ENCODE data around the gene KIAA1217. TPM values are rescaled to one million over a fixed set of nuclear protein-coding genes. Genes with fewer than 3 reads are reported as not detected.

Gene KIAA1217
- polyA plus RNA-seq, 2 donors = 18.3 to 22.2 TPM

DNA sequence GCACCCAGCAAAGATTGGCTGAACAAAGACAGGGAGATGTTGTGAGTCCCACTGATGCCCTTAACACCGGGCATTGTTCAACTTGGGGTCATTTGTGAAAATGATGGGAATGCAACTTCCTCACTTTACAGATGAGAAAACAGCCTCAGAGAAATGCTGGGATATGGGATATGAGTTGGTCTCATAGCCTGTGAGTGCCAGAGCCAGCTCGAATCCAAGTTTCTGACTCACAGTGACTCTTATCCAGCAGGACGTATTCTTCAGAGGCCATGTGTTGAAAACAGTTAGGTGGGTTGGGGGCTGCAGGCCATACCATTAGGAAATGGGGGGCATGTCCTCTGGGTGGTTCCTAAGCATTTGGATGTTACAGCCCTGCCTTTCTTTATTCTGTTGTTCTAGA is 45.2 kb downstream of the KIAA1217 start:
- Histone ChIP-seq H3K4me3 (ENCODE audit: low read depth in 1 of 2, low read length in 2 of 2) (no peak overlapping the region), H3K27me3 (ENCODE audit: control insufficient read depth in 1 of 2, insufficient read depth in 2 of 2, low read length in 2 of 2) (no peaks in the 10 kb centered on the region), H3K36me3 (ENCODE audit: control insufficient read depth in 2 of 2, insufficient read depth in 2 of 2, low read length in 1 of 2) (peaks cover 0 to 2% of the 10 kb centered on the region in 2 donors), H3K4me1 (ENCODE audit: control insufficient read depth in 2 of 2, insufficient read depth in 2 of 2, low read length in 1 of 2) (peaks cover 3 to 8% of the 10 kb centered on the region in 2 donors), H3K9me3 (ENCODE audit: control insufficient read depth in 2 of 2, insufficient read depth in 1 of 2, low read depth in 1 of 2, low read length in 1 of 2) (no peaks in the 10 kb centered on the region), H3K27ac (ENCODE audit: low read depth in 2 of 2, low read length in 1 of 2) (peak overlapping the region; percentile 72 to 95)
- WGBS, 2 donors = 55 to 66% methylated on average over 3 of the region's 3 CpGs

DNA sequence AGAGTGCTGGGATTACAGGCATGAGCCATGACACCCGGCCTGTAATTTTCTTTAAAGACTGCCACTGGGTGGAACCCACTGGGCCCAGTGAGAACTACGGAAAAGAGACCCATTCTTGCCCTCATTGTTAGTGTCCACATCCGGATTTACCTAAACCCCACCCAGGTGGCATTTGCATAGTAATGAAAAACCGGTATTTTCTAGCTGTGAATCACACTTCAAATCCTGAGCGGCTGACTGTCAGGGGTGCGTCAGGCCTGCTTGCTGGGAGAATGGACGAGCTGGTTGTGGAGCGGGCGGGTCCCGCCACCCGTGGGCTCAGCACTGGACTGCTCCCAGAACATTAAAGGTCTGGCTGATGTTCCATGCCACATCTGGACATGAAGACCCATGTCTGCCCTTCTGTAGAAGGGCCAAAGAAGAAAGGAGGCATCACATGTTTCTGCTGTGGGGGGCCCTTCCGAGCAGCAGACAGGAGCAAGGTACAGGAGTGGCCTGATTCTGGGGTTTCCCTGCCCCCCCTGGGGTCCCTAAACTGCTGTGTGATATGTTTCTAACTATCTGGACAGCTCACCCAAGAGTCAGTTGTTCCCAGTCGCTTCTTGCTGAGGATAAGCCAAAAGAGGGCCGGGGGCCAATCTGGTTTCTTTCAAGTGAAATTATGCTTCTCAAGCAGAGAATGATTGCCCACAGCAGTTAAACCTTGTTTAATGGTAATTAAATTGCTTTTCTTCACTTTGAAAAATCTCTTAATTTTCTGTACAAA is 46.4 kb downstream of the KIAA1217 start:
- peaks cover 3 to 8% of the 10 kb centered on the region in 2 donors for H3K4me1 ChIP-seq (ENCODE audit: control insufficient read depth in 2 of 2, insufficient read depth in 2 of 2, low read length in 1 of 2)
- H3K9me3 ChIP-seq (ENCODE audit: control insufficient read depth in 2 of 2, insufficient read depth in 1 of 2, low read depth in 1 of 2, low read length in 1 of 2) = no peaks in the 10 kb centered on the region
- H3K27ac ChIP-seq (ENCODE audit: low read depth in 2 of 2, low read length in 1 of 2) = peak overlapping the region; percentile 89 to 95
- WGBS, 2 donors = 51 to 67% methylated on average over 14 of the region's 14 CpGs
- peaks cover 0 to 2% of the 10 kb centered on the region in 2 donors for H3K36me3 ChIP-seq (ENCODE audit: control insufficient read depth in 2 of 2, insufficient read depth in 2 of 2, low read length in 1 of 2)
- peak overlapping the region; percentile 44 to 57 for H3K4me3 ChIP-seq (ENCODE audit: low read depth in 1 of 2, low read length in 2 of 2)
- H3K27me3 ChIP-seq (ENCODE audit: control insufficient read depth in 1 of 2, insufficient read depth in 2 of 2, low read length in 2 of 2) = no peaks in the 10 kb centered on the region

GRCh38 chr10:24255881-24256311 is 47.0 kb downstream of the KIAA1217 start:
- 24 to 47% methylated on average over 5 of the region's 5 CpGs for WGBS, 2 donors
- Histone ChIP-seq H3K4me1 (ENCODE audit: control insufficient read depth in 2 of 2, insufficient read depth in 2 of 2, low read length in 1 of 2) (peaks cover 3 to 5% of the 10 kb centered on the region in 2 donors), H3K4me3 (ENCODE audit: low read depth in 1 of 2, low read length in 2 of 2) (peak overlapping the region; percentile 20 to 57), H3K27ac (ENCODE audit: low read depth in 2 of 2, low read length in 1 of 2) (peak overlapping the region; percentile 89 to 95), H3K9me3 (ENCODE audit: control insufficient read depth in 2 of 2, insufficient read depth in 1 of 2, low read depth in 1 of 2, low read length in 1 of 2) (no peaks in the 10 kb centered on the region), H3K27me3 (ENCODE audit: control insufficient read depth in 1 of 2, insufficient read depth in 2 of 2, low read length in 2 of 2) (no peaks in the 10 kb centered on the region), H3K36me3 (ENCODE audit: control insufficient read depth in 2 of 2, insufficient read depth in 2 of 2, low read length in 1 of 2) (peaks cover 0 to 2% of the 10 kb centered on the region in 2 donors)

DNA sequence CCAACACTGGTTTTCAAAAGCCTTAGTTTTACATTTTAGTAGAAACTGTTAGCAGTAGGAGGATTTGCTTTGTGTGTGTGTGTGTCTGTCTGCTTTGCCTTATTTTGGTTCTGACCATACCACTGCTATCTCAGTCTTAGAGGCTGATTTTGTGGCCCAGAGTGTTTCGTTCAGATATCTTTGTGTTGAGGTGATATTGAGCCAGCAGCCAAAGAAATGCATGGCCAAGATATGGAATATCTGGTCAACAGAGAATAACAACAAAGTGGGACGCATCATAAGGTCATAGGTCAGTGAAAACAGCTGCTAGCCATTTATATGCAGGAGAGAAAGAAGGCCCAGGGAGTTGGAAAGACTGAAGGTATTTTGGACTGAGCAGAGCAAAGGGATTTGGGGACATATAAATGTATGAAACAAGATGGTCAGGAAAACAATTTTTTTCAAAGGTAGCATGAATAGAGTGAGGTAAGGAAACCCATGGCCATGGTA is 47.7 kb downstream of the KIAA1217 start:
- Histone ChIP-seq H3K4me3 (ENCODE audit: low read depth in 1 of 2, low read length in 2 of 2) (peak overlapping the region in 1 of 2 donors; percentile 57), H3K27me3 (ENCODE audit: control insufficient read depth in 1 of 2, insufficient read depth in 2 of 2, low read length in 2 of 2) (no peaks in the 10 kb centered on the region), H3K27ac (ENCODE audit: low read depth in 2 of 2, low read length in 1 of 2) (no peak overlapping the region), H3K9me3 (ENCODE audit: control insufficient read depth in 2 of 2, insufficient read depth in 1 of 2, low read depth in 1 of 2, low read length in 1 of 2) (no peaks in the 10 kb centered on the region), H3K4me1 (ENCODE audit: control insufficient read depth in 2 of 2, insufficient read depth in 2 of 2, low read length in 1 of 2) (peaks cover 3 to 5% of the 10 kb centered on the region in 2 donors), H3K36me3 (ENCODE audit: control insufficient read depth in 2 of 2, insufficient read depth in 2 of 2, low read length in 1 of 2) (peaks cover 0 to 2% of the 10 kb centered on the region in 2 donors)
- whole genome bisulfite sequencing, 2 donors = 52 to 71% methylated on average over 2 of the region's 2 CpGs

GRCh38 chr10:24257588-24257987 is 48.6 kb downstream of the KIAA1217 start:
- Histone ChIP-seq H3K4me1 (ENCODE audit: control insufficient read depth in 2 of 2, insufficient read depth in 2 of 2, low read length in 1 of 2) (peaks cover 3% of the 10 kb centered on the region in 2 donors), H3K36me3 (ENCODE audit: control insufficient read depth in 2 of 2, insufficient read depth in 2 of 2, low read length in 1 of 2) (peaks cover 0 to 2% of the 10 kb centered on the region in 2 donors), H3K9me3 (ENCODE audit: control insufficient read depth in 2 of 2, insufficient read depth in 1 of 2, low read depth in 1 of 2, low read length in 1 of 2) (no peaks in the 10 kb centered on the region), H3K4me3 (ENCODE audit: low read depth in 1 of 2, low read length in 2 of 2) (peak overlapping the region in 1 of 2 donors; percentile 57), H3K27me3 (ENCODE audit: control insufficient read depth in 1 of 2, insufficient read depth in 2 of 2, low read length in 2 of 2) (no peaks in the 10 kb centered on the region), H3K27ac (ENCODE audit: low read depth in 2 of 2, low read length in 1 of 2) (no peak overlapping the region)
- 85 to 91% methylated on average over 4 of the region's 4 CpGs for WGBS, 2 donors

- Histone ChIP-seq H3K4me1 (ENCODE audit: control insufficient read depth in 2 of 2, insufficient read depth in 2 of 2, low read length in 1 of 2) (peaks cover 3% of the 10 kb centered on the region in 2 donors), H3K27me3 (ENCODE audit: control insufficient read depth in 1 of 2, insufficient read depth in 2 of 2, low read length in 2 of 2) (no peaks in the 10 kb centered on the region), H3K9me3 (ENCODE audit: control insufficient read depth in 2 of 2, insufficient read depth in 1 of 2, low read depth in 1 of 2, low read length in 1 of 2) (no peaks in the 10 kb centered on the region), H3K27ac (ENCODE audit: low read depth in 2 of 2, low read length in 1 of 2) (peak overlapping the region in 1 of 2 donors; percentile 50), H3K4me3 (ENCODE audit: low read depth in 1 of 2, low read length in 2 of 2) (no peak overlapping the region), H3K36me3 (ENCODE audit: control insufficient read depth in 2 of 2, insufficient read depth in 2 of 2, low read length in 1 of 2) (peaks cover 0 to 2% of the 10 kb centered on the region in 2 donors)
- 65 to 74% methylated on average over 7 of the region's 7 CpGs for WGBS, 2 donors
Measured at GRCh38 chr10:24259365-24260130, 50.6 kb downstream of the KIAA1217 start.

DNA sequence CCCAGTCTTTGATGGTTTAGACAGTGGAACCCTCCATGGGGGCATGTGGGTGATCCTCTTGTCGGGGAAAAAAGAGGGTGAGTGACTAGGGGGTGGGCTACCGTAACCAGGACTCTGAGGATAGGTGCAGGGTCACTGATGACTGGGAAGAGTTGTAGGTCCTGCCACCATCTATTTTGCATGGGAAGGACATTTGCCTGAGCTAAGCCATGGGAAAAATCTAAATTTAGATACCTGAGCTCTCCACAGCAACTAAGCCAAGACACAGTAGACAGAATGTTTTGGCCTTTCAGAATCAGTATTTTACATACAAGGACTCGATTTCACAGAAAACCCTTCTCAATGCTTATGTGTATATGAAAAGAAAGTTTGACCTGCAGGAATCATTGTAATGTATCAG is 52.7 kb downstream of the KIAA1217 start:
- H3K27me3 ChIP-seq (ENCODE audit: control insufficient read depth in 1 of 2, insufficient read depth in 2 of 2, low read length in 2 of 2) = no peaks in the 10 kb centered on the region
- no peaks in the 10 kb centered on the region for H3K9me3 ChIP-seq (ENCODE audit: control insufficient read depth in 2 of 2, insufficient read depth in 1 of 2, low read depth in 1 of 2, low read length in 1 of 2)
- peaks cover 0 to 3% of the 10 kb centered on the region in 2 donors for H3K36me3 ChIP-seq (ENCODE audit: control insufficient read depth in 2 of 2, insufficient read depth in 2 of 2, low read length in 1 of 2)
- peak overlapping the region in 1 of 2 donors; percentile 5 for H3K27ac ChIP-seq (ENCODE audit: low read depth in 2 of 2, low read length in 1 of 2)
- no peak overlapping the region for H3K4me3 ChIP-seq (ENCODE audit: low read depth in 1 of 2, low read length in 2 of 2)
- 84 to 90% methylated on average over 3 of the region's 3 CpGs for WGBS, 2 donors
- peaks cover 3 to 7% of the 10 kb centered on the region in 2 donors for H3K4me1 ChIP-seq (ENCODE audit: control insufficient read depth in 2 of 2, insufficient read depth in 2 of 2, low read length in 1 of 2)

DNA sequence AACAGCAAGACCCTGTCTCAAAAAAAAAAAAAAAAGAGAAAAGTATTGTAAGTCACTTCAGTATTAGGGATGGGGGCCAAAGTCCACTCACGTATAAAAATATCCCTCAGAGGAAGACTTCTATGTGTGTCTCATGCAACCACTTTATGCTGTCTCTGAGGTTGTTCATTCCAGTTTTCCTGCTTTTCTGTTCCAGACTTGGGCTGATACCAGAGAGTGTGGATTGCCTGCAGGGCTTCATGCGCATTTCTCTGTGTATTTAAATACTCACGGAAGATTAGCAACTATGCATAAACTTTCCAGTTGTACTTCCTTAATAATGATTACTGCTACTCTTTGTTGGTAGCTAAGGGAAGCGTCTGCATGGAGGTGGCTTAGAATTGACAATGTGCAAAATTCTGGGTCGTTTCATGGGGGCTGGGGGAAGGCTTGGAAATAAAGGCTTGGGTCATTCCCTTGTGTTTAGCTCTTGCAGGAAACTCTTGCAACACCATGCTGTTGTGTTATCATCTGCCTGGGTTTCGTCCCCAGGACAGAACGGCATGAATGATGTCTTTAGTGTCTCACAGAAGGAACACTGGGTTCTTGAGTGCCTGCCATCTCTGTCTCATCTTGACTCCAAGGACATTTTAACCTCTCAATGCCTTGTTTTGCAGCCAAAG is 54.1 kb downstream of the KIAA1217 start:
- WGBS, 2 donors = 37 to 58% methylated on average over 7 of the region's 7 CpGs

GRCh38 chr10:24269476-24269875 is 60.5 kb downstream of the KIAA1217 start:
- H3K27ac ChIP-seq (ENCODE audit: low read depth in 2 of 2, low read length in 1 of 2) = no peak overlapping the region
- no peak overlapping the region for H3K4me3 ChIP-seq (ENCODE audit: low read depth in 1 of 2, low read length in 2 of 2)
- peaks cover 0 to 3% of the 10 kb centered on the region in 2 donors for H3K9me3 ChIP-seq (ENCODE audit: control insufficient read depth in 2 of 2, insufficient read depth in 1 of 2, low read depth in 1 of 2, low read length in 1 of 2)
- WGBS, 2 donors = 63 to 68% methylated on average over 1 of the region's 1 CpG
- no peaks in the 10 kb centered on the region for H3K27me3 ChIP-seq (ENCODE audit: control insufficient read depth in 1 of 2, insufficient read depth in 2 of 2, low read length in 2 of 2)
- H3K4me1 ChIP-seq (ENCODE audit: control insufficient read depth in 2 of 2, insufficient read depth in 2 of 2, low read length in 1 of 2) = peaks cover 0 to 4% of the 10 kb centered on the region in 2 donors
- peaks cover 0 to 3% of the 10 kb centered on the region in 2 donors for H3K36me3 ChIP-seq (ENCODE audit: control insufficient read depth in 2 of 2, insufficient read depth in 2 of 2, low read length in 1 of 2)

More for the DNA sequence above, 54.1 kb downstream of the KIAA1217 start:
- peaks cover 0 to 4% of the 10 kb centered on the region in 2 donors for H3K4me1 ChIP-seq (ENCODE audit: control insufficient read depth in 2 of 2, insufficient read depth in 2 of 2, low read length in 1 of 2)
- H3K36me3 ChIP-seq (ENCODE audit: control insufficient read depth in 2 of 2, insufficient read depth in 2 of 2, low read length in 1 of 2) = peaks cover 0 to 3% of the 10 kb centered on the region in 2 donors
- no peaks in the 10 kb centered on the region for H3K9me3 ChIP-seq (ENCODE audit: control insufficient read depth in 2 of 2, insufficient read depth in 1 of 2, low read depth in 1 of 2, low read length in 1 of 2)
- H3K27ac ChIP-seq (ENCODE audit: low read depth in 2 of 2, low read length in 1 of 2) = peak overlapping the region; percentile 52 to 71
- no peak overlapping the region for H3K4me3 ChIP-seq (ENCODE audit: low read depth in 1 of 2, low read length in 2 of 2)
- H3K27me3 ChIP-seq (ENCODE audit: control insufficient read depth in 1 of 2, insufficient read depth in 2 of 2, low read length in 2 of 2) = no peaks in the 10 kb centered on the region

Data from esophagus (tissue), 2 donors.